Measurements from ENCODE around the gene GRK5.

GRK5 gene

DNA sequence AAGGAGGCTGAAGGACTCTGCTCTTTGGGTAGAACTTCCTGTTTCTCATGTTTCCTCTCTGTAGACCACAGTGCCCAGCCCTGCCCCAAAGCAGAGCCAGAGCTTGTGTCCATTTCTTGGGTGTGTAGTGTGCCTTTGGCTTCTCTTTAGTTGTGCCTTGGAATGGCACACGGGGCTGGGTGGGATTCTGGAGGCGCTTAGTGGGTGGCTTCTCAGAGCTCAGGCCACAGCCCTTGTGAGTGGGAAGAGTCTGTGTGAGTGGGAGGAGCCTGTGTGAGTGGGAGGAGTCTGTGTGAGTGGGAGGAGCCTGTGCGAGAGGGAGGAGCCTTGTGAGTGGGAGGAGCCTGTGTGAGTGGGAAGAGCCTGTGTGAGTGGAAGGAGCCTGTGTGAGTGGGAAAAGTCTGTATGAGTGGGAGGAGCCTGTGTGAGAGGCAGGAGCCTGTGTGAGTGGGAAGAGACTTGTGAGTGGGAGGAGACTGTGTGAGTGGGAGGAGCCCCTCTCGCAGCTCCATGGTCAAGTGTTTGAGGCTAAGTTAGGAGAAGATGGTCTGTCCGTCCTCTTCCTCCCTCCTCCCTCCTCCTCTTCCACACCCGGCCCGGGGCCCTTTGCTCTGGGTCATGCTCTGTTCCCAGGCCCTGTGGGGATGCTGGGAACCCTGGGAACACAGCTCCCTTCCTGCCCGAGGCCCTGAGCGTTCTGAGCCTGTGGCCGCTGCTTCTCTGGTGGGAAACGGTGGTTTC, 153.0 kb downstream of the GRK5 start:
- DNase-seq (ENCODE audit: low read depth) = no peak

DNA sequence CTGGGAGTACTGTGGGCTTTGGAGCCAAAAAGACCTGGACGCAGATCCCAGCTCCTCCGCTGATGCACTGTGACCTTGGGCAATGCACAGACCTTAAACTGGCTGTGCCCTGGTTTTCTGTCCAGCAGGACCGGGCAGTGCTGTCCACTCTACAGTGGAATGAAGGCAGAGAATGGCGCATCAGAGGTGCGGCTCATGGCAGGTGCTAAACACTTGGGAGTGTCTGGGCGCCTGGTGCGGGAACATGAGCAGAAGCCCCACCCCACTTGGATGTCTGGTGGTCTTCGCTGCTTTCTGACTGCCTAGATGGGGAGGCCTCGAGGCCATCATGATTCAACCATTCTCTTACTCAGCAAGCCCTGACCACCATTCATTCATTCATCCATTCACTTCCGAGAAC, 153.7 kb downstream of the GRK5 start:
- no peak for DNase-seq (ENCODE audit: low read depth)

DNA sequence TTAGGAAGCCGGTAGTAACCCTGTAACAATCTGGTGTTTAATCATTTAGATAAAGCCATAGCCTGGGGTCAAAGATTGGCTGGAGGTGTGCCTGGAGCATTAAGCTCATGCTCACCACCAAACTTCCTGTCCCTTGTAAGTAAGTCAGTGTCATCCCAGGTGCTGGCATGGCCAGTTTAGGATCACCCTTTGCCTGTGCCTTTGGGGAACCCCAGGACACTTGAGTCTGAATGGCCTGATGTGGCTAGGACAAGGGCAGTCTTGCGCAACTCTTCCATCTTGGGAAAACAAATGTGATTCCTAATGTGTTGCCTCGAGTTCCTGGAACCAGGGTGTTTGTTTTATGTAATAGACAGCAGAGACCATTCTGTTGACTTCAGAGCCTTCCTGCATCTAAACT, 154.8 kb downstream of the GRK5 start:
- DNase-seq (ENCODE audit: low read depth) = no peak

DNA sequence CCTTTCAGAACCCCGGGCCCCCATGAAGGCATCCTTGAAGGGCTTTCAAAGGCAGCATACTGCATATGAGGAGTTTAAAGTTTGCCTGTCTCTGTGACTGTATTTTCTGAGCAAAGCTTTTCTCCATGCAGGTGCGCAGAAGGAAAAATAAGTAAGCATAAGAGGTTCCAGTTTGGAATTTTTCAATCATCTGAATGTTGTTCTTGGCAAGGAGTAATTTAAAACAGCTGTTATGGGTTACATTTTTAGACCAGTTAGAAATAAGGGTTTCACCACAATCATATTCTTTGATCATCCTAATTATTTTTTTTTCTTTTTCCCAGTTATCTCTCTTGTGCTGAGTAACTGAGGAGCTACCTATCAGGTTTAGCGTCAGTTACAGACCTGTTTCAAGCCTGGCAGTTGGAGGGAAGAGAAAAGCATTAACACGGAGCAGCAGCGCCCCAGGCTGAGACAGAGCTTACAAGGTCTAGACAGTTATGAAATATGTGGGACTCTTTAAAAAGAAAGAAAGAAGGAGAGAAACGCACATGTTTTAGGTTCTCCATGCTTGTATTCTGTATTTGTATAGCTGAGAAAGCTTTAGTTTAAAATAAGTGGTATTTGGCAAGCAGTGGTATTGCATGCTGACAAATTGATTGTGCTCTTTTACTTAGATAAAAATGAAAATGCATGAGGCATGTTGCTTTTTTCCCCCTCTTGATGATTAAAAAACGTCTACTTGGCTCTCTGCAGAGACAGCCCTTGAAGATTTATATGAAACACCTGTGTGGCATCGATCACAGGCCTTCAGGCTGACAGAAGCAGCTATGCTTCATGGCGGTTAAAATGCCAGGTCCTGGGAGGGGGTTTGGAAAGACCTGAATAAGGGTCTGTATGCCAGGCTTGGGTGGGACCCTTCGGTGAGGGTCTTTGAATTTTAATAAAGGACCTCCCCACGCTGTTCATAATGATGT, 157.6 kb downstream of the GRK5 start:
- DNase-seq (ENCODE audit: low read depth) = no peak

DNA sequence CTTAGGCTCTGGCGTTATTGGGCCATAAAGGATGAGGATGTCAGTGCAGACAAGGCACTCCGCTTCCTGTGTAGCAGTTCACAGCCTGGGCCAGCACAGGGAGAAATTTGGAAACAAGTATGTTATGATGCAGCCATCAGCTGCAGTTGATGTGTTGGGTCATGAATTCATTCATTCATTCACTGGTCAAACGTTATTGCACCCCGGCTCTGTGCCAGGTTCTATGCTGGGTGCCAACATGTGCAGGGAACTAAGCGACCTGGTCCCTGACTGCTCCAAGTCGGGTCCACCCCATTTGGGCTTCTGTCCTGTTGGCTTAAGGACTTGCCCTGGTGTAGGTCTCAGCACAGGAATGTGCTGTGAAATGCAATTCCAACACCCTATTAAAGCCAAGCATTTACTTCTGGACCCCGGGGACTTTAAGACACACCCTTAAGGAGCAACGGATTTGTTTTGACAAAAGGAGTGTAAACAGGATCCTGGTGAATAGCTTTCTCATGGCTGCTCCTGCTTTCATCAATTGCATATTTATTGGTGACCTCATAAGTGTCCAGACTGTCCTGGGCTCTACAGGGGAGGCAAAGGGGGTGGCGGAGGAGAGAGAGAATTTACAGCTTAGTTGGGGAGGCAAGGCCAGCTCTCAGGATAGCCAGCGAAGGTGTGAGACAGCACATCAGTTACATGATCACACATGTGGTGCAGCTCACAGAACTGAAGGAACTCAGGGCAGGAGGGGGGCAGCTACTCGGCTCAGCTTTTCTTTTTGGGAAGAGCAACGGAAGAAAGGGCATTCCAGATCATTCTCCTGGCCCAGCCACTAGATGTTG, 158.6 kb downstream of the GRK5 start:
- DNase-seq (ENCODE audit: low read depth) = no peak

DNA sequence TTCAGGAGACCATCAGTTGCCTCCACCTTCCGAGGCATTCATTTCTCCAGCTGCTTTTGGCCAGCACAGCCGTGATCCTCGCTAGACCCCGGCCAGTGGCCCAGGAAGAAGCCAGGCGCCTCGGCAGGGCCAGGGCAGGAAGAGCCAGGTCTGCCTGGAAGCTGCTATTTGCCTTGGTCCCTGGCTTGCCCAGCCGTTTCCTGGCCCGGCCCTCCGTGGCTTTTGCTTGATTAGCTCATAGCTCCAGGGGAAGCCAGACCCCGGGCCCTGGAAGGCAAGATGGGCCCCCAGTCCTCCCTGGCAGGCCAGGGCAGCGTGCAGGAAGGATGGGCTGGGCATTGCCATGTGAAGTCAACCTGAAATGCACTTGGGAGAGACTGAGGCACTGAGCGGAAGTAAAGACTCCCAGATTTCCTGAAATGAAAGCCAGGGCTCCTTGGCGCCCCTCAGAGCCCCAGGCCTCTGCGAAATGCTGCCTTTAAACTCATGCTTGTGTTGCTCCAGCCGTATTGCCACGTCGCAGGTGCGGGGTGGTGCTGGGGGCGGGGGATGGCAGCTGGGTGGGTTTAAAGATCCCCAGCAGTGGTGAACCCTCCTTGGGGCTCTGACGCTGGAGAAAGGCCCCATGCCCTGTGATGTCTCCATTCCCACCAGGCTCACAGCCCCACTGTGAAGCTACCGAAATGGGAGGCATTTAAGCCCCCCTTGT, 160.6 kb downstream of the GRK5 start:
- DNase-seq (ENCODE audit: low read depth) = no peak

DNA sequence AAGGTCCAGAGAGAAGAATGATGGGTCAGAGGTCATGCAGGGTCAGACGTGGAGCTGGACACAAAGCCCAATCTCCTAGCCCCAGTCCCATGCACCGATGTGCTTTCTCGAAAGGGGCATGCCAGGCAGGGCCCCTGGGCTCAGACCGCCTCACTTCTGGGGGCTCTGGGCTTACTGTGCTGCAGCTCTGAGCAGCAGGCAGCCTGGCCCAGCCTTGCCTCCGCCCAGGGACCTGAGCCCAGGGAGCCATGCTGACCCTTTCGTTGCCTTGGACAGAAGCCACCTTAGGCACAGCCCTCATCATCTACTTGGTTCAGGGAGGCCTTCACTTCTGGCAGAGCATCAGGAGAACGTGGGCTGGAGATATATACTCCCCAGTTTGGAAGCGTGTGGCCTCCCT, 161.2 kb downstream of the GRK5 start:
- DNase-seq (ENCODE audit: low read depth) = no peak

DNA sequence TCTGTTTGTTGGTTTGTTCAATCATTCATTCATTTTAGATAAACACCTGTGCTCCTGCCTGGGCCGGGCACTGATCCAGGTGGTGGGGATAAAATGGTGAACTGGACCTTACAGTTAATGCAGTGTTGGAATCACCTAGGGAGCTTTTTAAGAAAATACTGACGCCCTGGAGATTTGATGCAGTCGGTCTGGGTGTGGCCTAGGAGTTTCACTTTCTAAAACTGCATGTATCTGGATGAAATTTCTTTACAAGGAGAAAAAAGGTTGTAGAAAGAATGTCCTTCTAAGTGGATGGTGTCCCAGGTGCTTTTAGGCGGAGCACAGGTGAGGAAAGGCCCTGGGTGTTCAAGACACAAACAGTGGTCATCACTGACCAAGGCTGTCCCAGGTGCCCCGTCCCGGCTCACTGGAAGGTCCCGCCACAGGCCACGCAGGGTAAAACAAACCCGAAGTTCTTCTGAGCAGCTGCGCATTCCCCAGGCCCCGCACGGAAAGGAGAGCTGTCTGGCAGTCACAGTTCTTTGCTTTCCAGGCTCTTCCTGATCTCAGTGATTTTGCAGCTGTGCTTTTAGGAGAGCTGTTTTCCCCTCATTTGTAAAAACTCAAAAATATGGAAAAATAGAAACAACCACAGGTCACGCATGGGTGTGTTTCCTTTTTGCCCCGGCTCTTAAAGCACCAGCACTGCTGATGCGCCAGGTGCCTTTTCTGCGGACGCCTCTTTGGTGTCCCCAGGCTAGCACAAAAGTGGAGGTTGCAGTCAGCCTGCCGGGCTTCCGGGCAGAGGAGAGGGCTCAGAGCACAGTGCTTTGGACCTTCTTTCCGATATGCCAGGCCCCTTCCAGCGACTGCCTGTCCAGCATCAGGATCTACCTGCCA, 161.9 kb downstream of the GRK5 start:
- DNase-seq (ENCODE audit: low read depth) = no peak

DNA sequence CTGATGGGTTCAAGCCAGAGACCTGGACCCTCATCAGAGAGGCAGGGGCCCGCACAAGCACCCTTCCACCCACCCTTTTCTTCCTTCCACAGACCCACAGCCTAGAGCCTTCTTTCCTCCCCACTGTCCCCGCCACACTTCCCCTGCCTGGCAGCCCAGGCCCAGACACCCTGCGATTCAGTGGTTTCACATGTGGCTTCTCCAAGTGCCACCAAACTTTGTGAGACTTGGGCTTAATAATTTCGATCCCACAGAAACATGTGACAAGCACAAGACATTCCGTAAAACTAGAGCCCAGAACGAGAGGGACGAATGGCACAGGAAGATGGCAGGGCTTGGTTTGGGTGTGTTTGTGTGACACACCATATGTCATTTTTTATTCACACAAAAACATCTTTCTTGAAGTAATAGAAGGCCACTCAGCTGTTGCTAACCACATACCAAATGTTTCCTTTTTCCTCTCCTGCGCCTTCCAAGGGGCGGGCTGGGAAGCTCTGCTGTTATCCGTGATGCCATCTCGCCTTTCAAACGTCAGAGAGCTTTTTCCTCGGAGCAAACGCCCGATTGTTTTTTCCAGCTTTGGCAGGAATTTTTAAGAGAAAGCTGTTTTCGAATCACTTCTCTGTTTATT, 162.9 kb downstream of the GRK5 start:
- no peak for DNase-seq (ENCODE audit: low read depth)

DNA sequence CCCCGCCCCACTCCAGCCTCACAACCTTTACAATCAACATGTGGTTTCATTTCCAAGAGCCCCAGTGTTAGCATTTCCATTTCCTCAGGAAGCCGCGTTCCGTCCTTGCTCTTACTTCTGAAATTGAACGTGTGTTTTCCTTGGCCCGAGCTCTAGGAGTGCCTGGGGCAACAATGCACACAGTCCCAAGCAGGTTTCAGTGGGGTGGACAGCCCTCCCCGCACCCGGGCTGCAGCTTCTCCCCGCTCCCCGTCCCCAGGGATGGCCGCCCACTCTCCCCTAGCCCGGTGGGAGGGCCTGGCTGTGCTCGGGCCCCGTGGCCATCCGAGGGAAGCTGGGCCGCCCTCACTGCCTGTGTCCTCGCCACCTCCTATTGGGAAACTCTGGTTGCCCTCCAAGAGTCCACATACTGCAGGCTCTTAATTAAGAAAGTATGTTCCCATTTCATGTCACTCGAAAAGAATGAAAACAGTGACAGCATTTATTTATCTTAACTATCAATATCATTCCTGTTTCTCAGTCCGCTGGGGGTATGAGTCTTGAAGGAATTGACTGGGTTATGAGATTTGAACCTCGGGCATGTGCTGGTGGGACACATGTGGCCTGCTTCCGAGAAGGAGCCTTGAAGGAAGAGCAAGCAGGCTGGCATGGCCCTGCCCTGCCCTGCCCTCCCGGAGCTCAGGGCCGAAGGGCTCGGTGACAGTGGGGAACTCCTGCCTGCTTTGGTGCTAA, 163.8 kb downstream of the GRK5 start:
- DNase-seq (ENCODE audit: low read depth) = no peak

DNA sequence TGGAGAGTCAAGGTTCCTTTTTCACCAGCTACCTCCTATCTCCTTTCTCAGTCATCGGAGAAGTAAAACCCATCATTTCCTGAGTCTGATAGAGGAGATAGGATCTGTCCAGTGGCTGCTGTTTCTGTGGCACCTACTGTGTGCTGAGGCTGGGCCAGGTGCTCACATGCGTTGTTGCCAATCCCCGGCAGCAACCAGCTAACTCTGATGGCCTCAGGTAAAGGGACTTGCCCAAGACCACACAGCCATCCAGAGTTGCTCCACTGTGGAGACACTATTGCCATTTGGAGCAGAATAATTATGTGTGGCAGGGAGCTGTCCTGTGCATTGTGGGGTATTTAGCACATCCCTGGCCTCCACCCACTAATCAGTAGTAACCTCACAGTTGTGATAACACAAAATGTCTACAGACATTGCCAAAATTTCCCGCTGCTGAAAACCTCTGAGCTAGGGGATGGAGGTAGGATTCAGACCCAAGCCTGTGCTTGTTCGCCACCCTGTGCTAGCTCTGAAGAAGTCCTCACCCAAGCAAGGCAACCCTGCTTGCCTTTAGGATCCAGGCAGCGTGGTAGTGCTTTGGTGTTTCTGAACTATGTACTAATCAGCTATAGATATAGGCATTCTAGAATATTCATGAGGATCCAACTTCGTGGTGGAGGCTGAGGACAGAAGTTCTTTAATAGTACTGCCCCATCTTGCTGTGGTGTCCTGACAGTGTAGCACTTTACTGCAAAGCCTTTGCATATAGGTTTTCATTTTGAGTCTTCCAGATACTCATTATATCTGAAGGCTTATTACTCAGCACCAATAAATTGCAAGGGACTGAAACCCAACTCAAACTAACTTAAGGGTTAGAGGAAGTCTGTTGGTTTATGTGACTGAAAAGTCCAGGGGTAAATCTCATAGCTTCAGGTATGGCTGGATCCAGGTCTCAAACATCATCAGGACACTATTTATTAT, 164.6 kb downstream of the GRK5 start:
- DNase-seq (ENCODE audit: low read depth) = no peak

DNA sequence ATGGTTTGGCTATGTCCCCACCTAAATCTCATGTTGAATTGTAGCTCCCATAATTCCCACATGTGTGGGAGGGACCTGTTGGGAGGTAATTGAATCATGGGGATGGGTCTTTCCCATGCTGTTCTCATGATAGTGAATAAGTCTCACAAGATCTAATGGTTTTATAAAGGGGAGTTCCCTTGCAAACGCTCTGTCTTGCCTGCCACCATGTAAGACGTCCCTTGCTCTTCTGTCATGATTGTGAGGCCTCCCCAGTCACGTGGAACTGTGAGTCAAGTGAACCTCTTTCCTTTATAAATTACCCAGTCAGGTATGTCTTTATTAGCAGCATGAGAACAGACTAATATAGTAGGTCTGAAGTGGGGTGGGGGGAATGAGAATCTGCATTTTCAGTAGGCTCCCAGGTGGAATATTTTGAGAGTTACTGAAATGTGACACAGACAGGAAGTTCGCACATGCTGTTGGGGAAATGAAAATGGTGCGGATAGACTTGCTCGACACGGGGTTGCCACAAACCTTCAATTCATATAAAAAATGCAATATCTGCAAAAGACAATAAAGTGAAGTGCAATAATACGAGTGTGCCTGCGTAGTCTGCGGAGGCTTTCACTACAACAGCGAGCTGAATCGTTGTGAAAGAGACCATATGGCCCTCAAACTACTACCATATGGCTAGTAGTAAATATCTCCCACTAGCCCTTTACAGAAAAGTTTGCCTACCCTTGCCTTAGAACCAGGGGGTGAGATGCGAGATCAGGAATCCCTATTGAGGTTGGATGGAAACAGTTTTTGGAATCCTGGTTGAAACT, 166.1 kb downstream of the GRK5 start:
- DNase-seq (ENCODE audit: low read depth) = no peak

DNA sequence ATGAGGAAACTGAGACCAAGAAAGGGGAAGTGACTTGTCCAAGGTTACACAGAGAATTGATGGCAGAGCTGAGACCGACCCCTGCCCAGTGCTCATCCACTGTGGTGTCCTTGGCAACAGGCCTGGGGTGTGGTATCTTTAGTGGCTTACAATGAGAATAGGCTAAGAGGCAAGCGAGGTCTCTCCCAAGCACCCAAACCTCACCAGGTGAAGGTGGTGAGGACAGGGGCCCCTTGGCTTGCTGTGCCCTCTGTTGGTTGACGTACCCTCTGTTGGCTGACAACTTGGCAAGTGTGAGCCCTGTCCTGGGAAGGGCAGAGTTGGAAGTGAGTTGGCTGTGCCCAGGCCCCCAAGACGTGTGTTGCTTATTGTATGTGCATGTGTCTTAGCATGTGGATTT, 166.9 kb downstream of the GRK5 start:
- no peak for DNase-seq (ENCODE audit: low read depth)

DNA sequence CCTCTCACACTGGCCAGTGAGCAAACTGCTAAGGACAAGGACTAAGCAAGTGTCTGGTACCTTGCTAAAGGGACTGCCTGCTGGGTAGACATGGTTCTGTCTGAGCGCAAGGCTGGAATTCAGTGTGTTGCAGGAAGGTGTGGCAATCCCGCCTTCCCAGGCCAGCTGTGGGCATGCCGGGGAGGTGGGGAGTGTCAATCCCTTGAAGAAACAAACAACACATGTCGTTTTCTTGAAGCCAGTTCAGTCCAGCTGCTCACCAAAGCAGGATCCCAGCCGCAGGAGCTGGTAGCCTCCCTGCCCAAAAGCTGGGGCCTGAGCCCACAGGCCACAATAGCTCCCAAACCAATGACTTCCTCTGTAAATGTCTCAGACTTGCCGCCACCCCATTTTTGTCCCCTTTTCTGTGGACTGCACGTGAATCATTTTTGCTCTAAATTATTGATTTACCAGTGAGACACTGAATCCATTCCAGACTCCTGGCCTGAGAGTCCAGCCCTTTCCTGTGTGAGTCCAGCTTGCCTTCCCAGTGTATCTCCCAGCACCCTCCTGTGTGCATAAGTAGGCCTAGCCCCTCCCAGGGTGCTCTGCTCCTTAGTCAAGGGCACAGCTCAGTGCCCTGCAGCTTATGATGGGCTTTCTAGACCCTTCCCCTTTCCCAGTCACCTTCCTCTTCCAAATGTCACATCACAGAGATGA, 168.4 kb downstream of the GRK5 start:
- DNase-seq (ENCODE audit: low read depth) = no peak

DNA sequence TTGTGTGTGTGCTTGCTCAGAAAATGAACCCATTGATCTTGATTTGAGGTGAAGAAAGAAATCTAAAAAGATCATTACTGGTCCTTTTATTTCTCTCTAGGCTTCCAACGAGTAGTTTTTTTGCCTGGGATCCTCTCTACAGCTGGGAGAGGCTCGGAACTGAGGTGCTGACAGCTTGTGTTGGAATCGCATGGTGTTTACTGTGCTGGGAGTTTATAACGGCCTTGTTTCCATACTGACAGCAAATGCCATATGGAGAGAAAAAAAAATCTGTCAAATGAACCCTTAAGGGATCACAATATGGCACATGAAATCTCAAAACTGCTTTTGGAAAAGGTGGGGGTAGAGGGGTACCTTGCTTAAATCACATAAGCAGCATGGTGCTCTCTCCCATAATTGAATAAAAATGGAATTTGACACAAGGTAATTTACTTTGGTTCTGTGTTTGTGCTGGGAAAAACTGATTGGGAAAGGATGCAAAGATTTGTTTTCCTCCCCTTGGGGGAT, 170.1 kb downstream of the GRK5 start:
- no peak for DNase-seq (ENCODE audit: low read depth)

DNA sequence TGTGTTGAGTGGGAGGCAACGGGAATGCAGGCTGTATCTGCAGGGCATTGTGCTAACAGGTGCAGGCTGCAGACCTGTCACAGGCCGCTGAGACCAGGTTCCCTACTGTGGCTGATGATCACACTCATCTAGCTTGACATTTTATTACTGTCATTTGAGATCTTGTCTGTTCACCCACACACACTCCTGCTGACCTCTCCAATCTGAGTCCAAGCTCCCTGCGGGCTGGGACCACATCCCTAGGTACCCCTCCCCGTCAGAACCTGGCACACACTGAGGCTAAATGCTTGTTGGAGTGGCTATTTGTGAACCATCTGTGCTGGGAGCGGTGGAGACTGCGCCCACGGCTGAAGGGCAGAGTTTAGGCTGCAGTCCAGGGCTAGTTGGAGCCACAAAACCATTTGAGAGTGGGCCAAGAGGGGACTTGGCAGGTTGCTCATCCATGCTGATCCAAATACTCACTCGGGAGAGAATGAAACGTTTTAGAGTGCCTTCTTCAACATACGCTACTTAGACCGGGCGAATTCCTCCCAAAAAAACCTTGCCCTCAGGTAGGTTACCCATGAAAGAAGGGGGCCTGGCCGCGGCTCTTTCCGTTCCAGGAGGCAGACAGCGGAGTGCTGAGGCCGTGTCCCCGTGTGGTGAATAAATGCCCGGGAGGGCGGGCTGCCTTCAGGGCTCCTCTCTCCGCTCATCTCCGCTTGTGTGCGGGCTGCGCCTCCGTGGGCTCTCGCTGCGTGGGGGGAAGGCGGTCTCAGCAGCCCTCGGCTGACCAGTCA, 170.8 kb downstream of the GRK5 start:
- DNase-seq (ENCODE audit: low read depth) = no peak
